ENCODE data around the gene SNAI3. TPM values are rescaled to one million over a fixed set of nuclear protein-coding genes. Genes with fewer than 3 reads are reported as not detected.

The SNAI3 gene
- total RNA-seq, 1 experiment from 2014 or later: 2.2 TPM

DNA sequence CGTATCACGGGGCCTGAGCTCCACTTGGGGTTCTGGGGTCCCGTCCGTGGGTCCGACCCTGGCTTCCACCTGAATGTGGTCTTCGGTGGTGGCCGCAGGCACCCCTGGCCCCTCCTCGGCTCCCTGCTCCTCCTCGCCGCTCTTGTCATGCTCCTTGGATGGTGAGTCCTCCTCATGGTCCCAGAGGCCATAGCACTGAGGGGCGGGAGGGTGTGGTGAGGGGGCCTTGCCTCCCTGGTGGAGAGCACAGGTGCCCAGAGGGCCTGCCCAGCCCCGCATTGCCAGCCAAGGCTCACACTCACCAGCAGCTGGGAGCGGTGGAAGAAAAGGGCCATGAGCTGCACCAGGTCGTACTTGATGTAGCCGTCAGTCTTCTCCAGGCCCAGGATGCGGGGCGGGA, 34.9 kb upstream of the SNAI3 start:
- CTCF ChIA-PET: interaction anchor here (2.5 kb wide), 1 partner anchor 16 kb away, joined by 7 read pairs; no protein-coding TSS in a partner anchor
- POLR2A ChIA-PET: no interaction called here
- no peak overlapping the region for H3K4me2 ChIP-seq (ENCODE audit: low read length)

More for the DNA sequence above, 34.9 kb upstream of the SNAI3 start:
- intact Hi-C loops (cut with micrococcal nuclease): no loop called here
- Histone ChIP-seq H3K9ac (ENCODE audit: low read length) (no peak overlapping the region), H3K9me2 (ENCODE audit: insufficient read depth) (no peaks in the 10 kb centered on the region), H3K36me3 (ENCODE audit: control insufficient read depth in 1 of 2, insufficient read depth in 2 of 2, low read length in 2 of 2) (peaks cover 66 to 91% of the 10 kb centered on the region in 2 experiments; a peak in 3 of 4 replicates), H2AFZ (ENCODE audit: low read depth, low read length, poor library complexity, severe bottlenecking) (no peak overlapping the region), H3K27me3 (ENCODE audit: insufficient read depth, low read length) (no peaks in the 10 kb centered on the region), H3K27ac (ENCODE audit: low read depth, low read length) (no peak overlapping the region), H3K4me3 (replicated peaks in 1 of 2; ENCODE audit: low read depth in 1 of 2, low read length in 2 of 2) (no peak overlapping the region), H3K9me3 (ENCODE audit: control insufficient read depth in 1 of 2, insufficient read depth in 1 of 2, low read depth in 1 of 2, low read length in 2 of 2) (no peaks in the 10 kb centered on the region), H3K4me1 (ENCODE audit: control insufficient read depth in 1 of 2, insufficient read depth in 2 of 2, low read length in 2 of 2) (no peaks in the 10 kb centered on the region), H4K20me1 (ENCODE audit: insufficient read depth) (0 out of 2 replicates have a peak, but pooled peaks cover 3% of the 10 kb centered on the region), H3K79me2 (ENCODE audit: insufficient read depth, low read length) (no peaks in the 10 kb centered on the region)
- ATAC-seq (no peak), DNase-seq (ENCODE audit: low read depth, low spot score) (no peak)
- BruUV-seq (replicated peaks): no TSS peak
- TF ChIP-seq TCF7L2 (IDR thresholded peaks at IDR 0.05; ENCODE audit: borderline replicate concordance, extremely low read depth, insufficient read depth, insufficient read length): no peak
- no peak for TF ChIP-seq EZH2phosphoT487 (IDR thresholded peaks at IDR 0.05; ENCODE audit: borderline replicate concordance)
- no peak for TF ChIP-seq CEBPB (IDR thresholded peaks at IDR 0.05; ENCODE audit: low read depth)
- TF ChIP-seq FOSL1 (IDR thresholded peaks at IDR 0.05; ENCODE audit: low read depth): no peak
- no peak for TF ChIP-seq EGR1 (IDR thresholded peaks at IDR 0.05; ENCODE audit: low read depth)
- no peak for TF ChIP-seq POLR2AphosphoS5 (IDR thresholded peaks at IDR 0.05; ENCODE audit: low read depth, low read length)
- no peak for TF ChIP-seq ZNF274 (IDR thresholded peaks at IDR 0.05; ENCODE audit: low read depth, low read length)
- TF ChIP-seq ELF1 (IDR thresholded peaks at IDR 0.05; ENCODE audit: borderline replicate concordance, low read depth): no peak
- TF ChIP-seq SIN3A (IDR thresholded peaks at IDR 0.05; ENCODE audit: low read depth): no peak
- TF ChIP-seq JUND (IDR thresholded peaks at IDR 0.05): no peak
- TF ChIP-seq ZFX (IDR thresholded peaks at IDR 0.05): no peak
- no peak for TF ChIP-seq YY1 (IDR thresholded peaks at IDR 0.05; ENCODE audit: extremely low read depth, insufficient replicate concordance, low read depth, low read length)
- no peak for TF ChIP-seq CTCF (IDR thresholded peaks at IDR 0.05 in 2 of 3, conservative IDR thresholded peaks at IDR 0.05 in 1 of 3; ENCODE audit: borderline replicate concordance in 1 of 3, insufficient read depth in 1 of 3, low read depth in 2 of 3, low read length in 2 of 3)
- RAD21 ChIA-PET (ENCODE audit: low non-redundant PET in 1 of 2, low total read pairs in 2 of 2, uncharacterized antibody in 2 of 2, unreplicated experiment in 2 of 2): no interaction called here
